Measurements from ENCODE around the gene GALR3. TPM values are rescaled to one million over a fixed set of nuclear protein-coding genes. Genes with fewer than 3 reads are reported as not detected.
A peak's percentile ranks its signal among the peaks of the same experiment; 100 is the strongest.

GALR3 gene, protein sequence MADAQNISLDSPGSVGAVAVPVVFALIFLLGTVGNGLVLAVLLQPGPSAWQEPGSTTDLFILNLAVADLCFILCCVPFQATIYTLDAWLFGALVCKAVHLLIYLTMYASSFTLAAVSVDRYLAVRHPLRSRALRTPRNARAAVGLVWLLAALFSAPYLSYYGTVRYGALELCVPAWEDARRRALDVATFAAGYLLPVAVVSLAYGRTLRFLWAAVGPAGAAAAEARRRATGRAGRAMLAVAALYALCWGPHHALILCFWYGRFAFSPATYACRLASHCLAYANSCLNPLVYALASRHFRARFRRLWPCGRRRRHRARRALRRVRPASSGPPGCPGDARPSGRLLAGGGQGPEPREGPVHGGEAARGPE
- total RNA-seq: under 1 TPM in 1 of 2 donors, not detected in 1; 0.29 TPM

DNA sequence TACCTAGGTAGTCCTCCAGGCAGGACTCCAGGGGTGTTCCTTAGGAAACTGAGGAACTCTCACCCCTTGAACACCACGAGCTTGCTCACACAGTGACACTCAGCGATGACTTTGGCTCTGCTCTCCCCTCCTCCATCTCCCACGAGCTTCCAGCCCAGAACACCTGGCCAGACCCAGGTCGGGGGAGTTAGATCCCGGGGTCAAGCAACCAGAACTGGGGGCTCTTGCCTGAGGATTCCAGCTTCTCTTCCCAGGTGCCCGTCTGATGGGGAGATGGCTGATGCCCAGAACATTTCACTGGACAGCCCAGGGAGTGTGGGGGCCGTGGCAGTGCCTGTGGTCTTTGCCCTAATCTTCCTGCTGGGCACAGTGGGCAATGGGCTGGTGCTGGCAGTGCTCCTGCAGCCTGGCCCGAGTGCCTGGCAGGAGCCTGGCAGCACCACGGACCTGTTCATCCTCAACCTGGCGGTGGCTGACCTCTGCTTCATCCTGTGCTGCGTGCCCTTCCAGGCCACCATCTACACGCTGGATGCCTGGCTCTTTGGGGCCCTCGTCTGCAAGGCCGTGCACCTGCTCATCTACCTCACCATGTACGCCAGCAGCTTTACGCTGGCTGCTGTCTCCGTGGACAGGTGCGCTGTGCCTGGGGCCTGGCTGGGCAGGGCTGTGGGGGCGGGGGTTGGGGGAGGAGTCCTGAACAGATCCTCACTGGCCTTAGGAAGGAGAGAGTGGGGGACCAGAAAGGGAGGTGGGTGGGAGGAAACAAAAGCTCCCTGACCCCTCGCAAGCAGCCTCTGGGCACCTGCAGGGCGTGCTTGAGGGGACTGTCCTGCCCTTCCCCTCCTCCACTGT is at the start of gene GALR3:
GALR3 (plus strand) TSS at position 249 of the 852 bp plus-strand sequence; CDS start at position 274, 25 bp downstream.
- Mint-ChIP-seq H3K27ac (no peak within 1 kb of the TSS), H3K4me1 (ENCODE audit: low read depth) (peaks cover 6% of the 10 kb centered on the region)

DNA sequence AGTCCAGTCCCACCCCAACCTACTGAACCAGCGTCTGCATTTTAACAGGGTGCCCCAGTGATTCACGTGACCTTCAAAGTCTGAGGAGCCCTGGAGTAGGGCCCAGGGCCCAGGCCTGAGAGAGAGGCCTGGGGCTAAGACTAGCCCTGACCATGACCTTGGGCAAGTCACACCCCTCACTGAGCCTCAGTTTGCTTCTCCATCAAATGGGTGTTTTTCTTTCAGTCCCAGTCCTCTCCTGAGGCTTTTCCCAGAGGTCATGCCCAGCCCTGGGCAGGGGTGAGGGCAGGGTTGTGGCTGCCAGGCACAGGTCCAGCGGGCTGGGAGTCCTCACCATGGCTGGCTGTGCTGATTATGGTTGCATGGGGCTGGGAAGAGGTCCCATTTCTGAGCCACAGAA is 48.5 kb upstream of the GALR3 start:
- Mint-ChIP-seq H3K4me3 (no peak overlapping the region), H3K27me3 (ENCODE audit: low read depth) (no peaks in the 10 kb centered on the region), H3K27ac (no peak overlapping the region), H3K9me3 (no peaks in the 10 kb centered on the region), H3K4me1 (ENCODE audit: low read depth) (no peaks in the 10 kb centered on the region), H3K36me3 (ENCODE audit: insufficient read depth in 2 of 2) (peaks cover 0 to 3% of the 10 kb centered on the region in 2 donors)
- ATAC-seq (replicated peaks in 1 of 2) (no peak), DNase-seq (no peak)

More for the DNA sequence above, at the start of gene GALR3:
- ATAC-seq (replicated peaks in 1 of 2) (no peak), DNase-seq (no peak)
- Mint-ChIP-seq H3K27me3 (ENCODE audit: low read depth) (peaks cover 42% of the 10 kb centered on the region), H3K4me3 (peak within 1 kb of the TSS; percentile 47), H3K36me3 (ENCODE audit: insufficient read depth in 2 of 2) (peaks cover 0 to 2% of the 10 kb centered on the region in 2 donors), H3K9me3 (no peaks in the 10 kb centered on the region)

DNA sequence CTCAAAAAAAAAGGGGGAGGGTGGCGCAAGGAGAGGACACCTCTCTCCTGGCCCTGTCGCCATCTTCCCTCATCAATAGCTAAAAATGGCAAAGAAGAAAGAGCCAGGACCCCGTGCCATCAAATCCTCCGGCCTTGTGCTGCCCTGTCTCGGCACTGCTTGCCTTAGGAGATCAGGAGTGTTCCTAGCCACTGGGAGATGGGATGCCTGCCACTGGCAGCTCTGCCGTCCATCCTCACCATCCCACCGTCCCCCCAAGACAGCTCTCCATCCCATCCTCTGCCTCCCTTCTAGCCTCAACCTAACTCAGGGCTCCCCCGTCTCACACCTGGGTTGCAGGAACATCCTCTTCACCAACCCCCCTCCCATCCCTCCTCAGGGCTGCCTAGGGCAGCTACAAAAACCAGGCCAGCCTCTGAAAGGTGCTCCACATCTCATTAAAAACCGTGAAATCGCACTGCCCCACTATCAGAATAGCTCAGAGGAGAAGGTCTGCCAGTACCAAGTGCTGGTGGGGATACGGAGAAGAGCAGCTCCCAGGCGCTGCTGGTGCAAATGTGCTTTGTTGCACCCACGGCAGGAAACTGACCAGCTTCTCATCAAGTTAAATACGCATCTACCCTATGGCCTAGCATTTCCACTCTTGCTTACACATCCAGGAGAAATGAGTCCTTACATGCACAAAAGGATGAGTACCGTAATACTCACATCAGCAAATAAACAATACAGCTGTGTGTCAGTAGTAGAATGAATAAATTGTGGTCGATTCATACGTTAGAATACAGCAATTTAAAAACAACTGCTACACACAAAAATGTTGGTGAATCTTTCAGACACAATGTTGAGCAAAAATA is 47.2 kb upstream of the GALR3 start:
- Mint-ChIP-seq H3K36me3 (ENCODE audit: insufficient read depth in 2 of 2) (peaks cover 0 to 3% of the 10 kb centered on the region in 2 donors), H3K27me3 (ENCODE audit: low read depth) (no peaks in the 10 kb centered on the region)

DNA sequence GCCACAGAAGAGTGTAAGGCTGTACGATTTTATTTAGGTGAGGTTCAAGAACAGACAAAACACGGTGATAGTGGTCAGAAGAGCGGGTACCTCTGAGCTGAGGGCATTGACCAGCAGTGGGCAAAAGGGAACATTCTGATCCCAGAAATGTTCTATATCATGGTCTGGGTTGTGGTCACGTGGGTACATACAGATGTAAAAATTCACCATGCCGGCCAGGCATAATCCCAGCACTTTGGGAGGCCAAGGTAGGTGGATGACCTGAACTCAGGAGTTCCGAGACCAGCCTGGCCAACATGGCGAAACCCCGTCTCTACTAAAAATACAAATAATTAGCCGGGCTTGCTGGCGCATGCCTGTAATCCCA is 46.6 kb upstream of the GALR3 start:
- DNase-seq (no peak), ATAC-seq (replicated peaks in 1 of 2) (no peak)
- H3K27me3 Mint-ChIP-seq (ENCODE audit: low read depth): no peaks in the 10 kb centered on the region
- no peaks in the 10 kb centered on the region for H3K4me1 Mint-ChIP-seq (ENCODE audit: low read depth)
- H3K4me3 Mint-ChIP-seq: no peak overlapping the region
- H3K9me3 Mint-ChIP-seq: no peaks in the 10 kb centered on the region
- no peak overlapping the region for H3K27ac Mint-ChIP-seq
- peaks cover 0 to 3% of the 10 kb centered on the region in 2 donors for H3K36me3 Mint-ChIP-seq (ENCODE audit: insufficient read depth in 2 of 2)

More for the DNA sequence above, 47.2 kb upstream of the GALR3 start:
- Mint-ChIP-seq H3K9me3 (no peaks in the 10 kb centered on the region), H3K4me3 (no peak overlapping the region), H3K27ac (no peak overlapping the region), H3K4me1 (ENCODE audit: low read depth) (no peaks in the 10 kb centered on the region)
- no peak for DNase-seq
- peak in 1 of 2 donors; percentile 53 for ATAC-seq (replicated peaks in 1 of 2)

DNA sequence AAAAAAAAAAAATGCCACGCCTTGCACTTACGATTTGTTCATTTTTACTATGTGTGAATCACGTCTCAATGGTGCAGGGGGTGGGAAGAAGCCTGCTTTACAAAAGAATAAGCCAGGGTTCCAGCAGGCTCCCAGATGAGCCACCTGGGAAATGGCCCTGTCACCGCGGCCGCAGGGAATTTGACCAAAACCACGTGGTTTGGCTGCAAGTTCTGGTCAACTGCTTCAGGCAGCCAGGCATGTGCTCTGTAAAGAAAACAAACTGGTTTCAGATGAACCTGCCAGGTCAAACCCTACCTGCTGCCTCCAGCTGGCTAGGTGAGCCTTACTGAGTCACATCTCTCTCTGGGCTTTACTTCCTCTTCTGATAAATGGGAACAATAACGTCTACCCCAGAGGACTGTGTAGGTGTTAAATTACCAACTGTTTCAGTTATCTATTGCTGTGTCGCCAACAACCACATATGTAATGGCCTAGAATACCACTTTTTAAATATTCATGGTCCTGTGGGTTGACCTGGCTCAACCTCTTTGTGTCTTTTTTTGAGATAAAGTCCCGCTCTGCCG is 46.0 kb upstream of the GALR3 start:
- H3K4me3 Mint-ChIP-seq: no peak overlapping the region
- ATAC-seq (replicated peaks in 1 of 2) (no peak), DNase-seq (no peak)
- peaks cover 0 to 3% of the 10 kb centered on the region in 2 donors for H3K36me3 Mint-ChIP-seq (ENCODE audit: insufficient read depth in 2 of 2)
- no peaks in the 10 kb centered on the region for H3K27me3 Mint-ChIP-seq (ENCODE audit: low read depth)
- H3K9me3 Mint-ChIP-seq: no peaks in the 10 kb centered on the region
- no peaks in the 10 kb centered on the region for H3K4me1 Mint-ChIP-seq (ENCODE audit: low read depth)
- H3K27ac Mint-ChIP-seq: no peak overlapping the region

DNA sequence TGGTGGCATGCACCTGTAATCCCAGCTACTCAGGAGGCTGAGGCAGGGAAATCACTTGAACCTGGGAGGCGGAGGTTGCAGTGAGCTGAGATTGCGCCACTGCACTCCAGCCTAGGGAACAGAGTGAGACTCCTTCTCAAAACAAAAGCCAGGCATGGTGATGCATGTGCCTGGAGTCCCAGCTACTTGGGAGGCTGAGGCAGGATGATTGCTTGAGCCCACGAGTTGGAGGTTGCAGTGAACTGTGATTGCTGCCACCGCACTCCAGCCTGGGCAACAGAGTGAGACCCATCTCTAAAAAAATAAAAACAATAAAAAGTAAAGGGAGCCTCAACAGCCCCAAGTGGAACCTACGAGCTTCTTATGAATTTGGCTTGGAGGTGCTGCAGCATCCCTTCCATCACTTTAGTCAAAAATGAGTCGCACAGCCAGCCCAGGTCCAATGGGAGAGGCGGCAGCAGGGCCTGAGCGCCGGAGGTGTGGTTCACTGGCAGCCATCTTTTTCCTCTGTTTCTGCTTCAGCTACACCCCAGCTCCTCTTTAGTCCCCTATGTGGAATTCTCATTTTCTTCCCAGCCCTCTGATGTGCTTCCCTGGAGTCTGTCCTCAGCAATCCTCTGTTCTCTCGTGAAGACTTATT is 44.7 kb upstream of the GALR3 start:
- Mint-ChIP-seq H3K36me3 (ENCODE audit: insufficient read depth in 2 of 2) (peaks cover 0 to 1% of the 10 kb centered on the region in 2 donors), H3K27ac (no peak overlapping the region), H3K9me3 (no peaks in the 10 kb centered on the region), H3K4me3 (no peak overlapping the region), H3K27me3 (ENCODE audit: low read depth) (no peaks in the 10 kb centered on the region), H3K4me1 (ENCODE audit: low read depth) (no peaks in the 10 kb centered on the region)
- ATAC-seq (replicated peaks in 1 of 2): no peak
- no peak for DNase-seq

DNA sequence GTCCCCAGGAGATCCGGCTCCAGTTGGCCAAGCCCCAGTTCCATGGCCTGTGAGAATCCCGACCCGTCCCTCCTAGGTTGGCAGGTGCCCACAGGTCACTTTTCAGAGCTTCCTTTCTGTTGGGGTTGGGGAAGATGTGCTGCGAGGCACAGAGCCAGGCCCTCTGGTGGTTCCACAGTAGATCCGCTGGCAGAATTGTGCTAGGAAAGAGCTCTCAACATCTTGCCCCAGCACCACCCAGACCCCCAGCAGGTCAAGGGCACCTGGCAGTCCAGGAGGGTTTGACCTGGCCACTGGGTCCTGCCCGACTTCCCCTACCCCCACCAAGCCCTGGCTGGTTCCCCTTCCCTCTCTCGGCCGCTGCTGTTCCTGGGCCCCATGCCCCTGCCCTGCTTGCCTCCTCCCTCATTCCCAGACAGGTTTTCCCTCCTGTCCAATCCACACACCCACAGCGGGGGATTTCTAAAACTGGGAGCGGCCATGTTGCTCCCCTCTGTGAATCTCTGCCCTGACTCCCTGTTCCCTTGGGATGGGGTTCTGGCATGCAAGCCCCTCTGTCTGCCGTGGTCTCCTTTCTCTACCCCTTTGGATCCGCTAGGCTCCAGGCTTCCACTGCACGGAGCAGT is 41.6 kb upstream of the GALR3 start:
- H3K9me3 Mint-ChIP-seq: no peaks in the 10 kb centered on the region
- DNase-seq (no peak), ATAC-seq (replicated peaks in 1 of 2) (peak in 1 of 2 donors; percentile 8)
- no peaks in the 10 kb centered on the region for H3K4me1 Mint-ChIP-seq (ENCODE audit: low read depth)
- no peaks in the 10 kb centered on the region for H3K36me3 Mint-ChIP-seq (ENCODE audit: insufficient read depth in 2 of 2)
- no peaks in the 10 kb centered on the region for H3K27me3 Mint-ChIP-seq (ENCODE audit: low read depth)
- no peak overlapping the region for H3K27ac Mint-ChIP-seq
- no peak overlapping the region for H3K4me3 Mint-ChIP-seq

DNA sequence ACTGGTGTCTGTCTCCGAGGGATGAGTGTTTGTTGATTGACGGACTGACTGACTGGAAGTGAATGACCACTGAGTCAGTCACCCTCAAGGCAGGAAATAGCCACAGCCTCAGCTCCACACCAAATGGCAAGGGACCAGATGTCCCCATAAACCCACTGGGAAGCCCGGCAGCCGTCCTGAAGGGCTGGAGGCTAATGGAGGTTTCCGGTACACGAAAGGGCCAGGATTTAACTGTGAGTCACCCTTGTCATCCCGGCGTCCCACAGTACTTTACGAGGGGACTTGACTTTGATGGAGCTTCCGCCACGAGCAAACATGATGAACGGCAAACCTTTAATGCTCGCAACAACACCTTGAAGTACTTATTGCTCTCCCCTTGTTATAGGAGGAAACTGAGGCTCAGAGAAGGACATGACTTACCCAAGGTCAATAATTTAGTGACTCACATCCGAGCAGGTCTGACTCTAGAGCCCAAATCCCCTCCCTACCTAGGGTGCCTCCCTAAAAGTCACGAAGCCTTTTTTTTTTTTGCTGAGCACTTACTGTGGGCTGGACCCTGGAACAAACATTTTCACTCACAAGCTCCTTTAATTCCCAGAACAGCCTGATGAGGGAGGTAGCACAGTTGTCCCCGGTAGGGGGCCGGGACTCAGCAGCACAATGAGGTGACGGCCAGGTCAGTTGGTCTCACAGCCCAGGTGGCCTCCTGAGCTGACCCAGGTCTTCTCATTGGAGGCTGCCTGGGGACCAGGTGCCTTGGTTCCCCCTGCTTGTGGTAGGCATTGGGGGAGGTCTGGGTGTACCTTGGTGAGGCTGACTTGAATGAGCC is 40.6 kb upstream of the GALR3 start:
- no peak for ATAC-seq (replicated peaks in 1 of 2)
- H3K27me3 Mint-ChIP-seq (ENCODE audit: low read depth): no peaks in the 10 kb centered on the region
- no peaks in the 10 kb centered on the region for H3K9me3 Mint-ChIP-seq
- H3K4me3 Mint-ChIP-seq: no peak overlapping the region
- no peak for DNase-seq
- H3K4me1 Mint-ChIP-seq (ENCODE audit: low read depth): no peaks in the 10 kb centered on the region
- no peak overlapping the region for H3K27ac Mint-ChIP-seq
- no peaks in the 10 kb centered on the region for H3K36me3 Mint-ChIP-seq (ENCODE audit: insufficient read depth in 2 of 2)

DNA sequence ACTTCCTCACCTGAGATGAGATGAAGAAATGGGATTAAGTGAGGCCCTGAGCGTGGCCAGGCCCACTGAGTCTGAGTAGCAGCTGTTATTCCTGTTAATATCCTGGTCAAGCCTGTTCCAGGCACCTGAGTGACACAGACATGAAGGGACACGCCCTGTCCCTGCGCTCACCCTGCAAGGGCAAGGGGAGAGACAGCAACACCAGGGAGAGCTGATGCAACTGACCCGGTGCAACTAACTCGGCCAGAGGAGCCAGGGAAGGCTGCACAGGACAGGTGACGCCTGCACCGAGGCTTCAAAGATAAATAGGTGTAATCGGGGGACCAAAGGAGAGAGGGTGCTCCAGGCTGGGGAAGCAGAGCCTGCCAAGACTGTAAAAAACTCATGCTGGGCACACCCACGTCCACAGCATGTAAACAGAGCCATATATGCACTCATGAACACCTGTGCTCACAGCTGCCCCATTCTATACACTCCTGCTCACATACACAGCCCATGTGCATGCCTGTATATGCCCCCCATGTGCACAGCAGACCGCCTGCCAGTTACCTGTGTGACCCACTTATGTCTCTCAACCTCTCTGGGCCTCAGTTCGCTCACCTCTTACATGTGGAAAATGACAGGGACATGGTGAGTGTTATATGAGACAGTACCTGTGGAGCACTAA is 38.2 kb upstream of the GALR3 start:
- no peak overlapping the region for H3K27ac Mint-ChIP-seq
- no peaks in the 10 kb centered on the region for H3K27me3 Mint-ChIP-seq (ENCODE audit: low read depth)
- ATAC-seq (replicated peaks in 1 of 2): peak in 1 of 2 donors; percentile 30
- DNase-seq: no peak
- H3K4me1 Mint-ChIP-seq (ENCODE audit: low read depth): no peaks in the 10 kb centered on the region
- H3K4me3 Mint-ChIP-seq: no peak overlapping the region
- H3K36me3 Mint-ChIP-seq (ENCODE audit: insufficient read depth in 2 of 2): no peaks in the 10 kb centered on the region
- H3K9me3 Mint-ChIP-seq: no peaks in the 10 kb centered on the region

DNA sequence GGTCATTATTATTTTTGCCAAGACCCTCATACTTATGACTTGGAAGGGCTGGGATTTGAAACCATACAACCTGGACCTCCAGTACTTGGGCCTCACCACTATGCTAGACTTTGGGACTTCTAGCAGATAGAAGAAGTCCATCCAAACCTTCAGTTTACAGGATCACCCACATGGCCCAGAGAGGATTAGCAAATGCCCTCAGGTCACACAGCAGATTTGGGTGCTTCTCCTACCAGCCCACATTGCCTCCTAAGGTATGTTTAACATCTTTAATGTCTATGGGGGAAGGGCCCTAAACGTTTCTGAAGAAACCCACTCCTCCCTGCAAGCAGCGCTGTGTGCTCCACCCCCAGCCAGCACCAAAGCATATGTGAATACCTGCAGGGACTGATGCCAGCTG is 32.9 kb upstream of the GALR3 start:
- Mint-ChIP-seq H3K4me3 (no peak overlapping the region), H3K27ac (no peak overlapping the region), H3K27me3 (ENCODE audit: low read depth) (no peaks in the 10 kb centered on the region), H3K36me3 (ENCODE audit: insufficient read depth in 2 of 2) (no peaks in the 10 kb centered on the region), H3K9me3 (no peaks in the 10 kb centered on the region), H3K4me1 (ENCODE audit: low read depth) (no peaks in the 10 kb centered on the region)
- ATAC-seq (replicated peaks in 1 of 2): no peak
- DNase-seq: no peak

DNA sequence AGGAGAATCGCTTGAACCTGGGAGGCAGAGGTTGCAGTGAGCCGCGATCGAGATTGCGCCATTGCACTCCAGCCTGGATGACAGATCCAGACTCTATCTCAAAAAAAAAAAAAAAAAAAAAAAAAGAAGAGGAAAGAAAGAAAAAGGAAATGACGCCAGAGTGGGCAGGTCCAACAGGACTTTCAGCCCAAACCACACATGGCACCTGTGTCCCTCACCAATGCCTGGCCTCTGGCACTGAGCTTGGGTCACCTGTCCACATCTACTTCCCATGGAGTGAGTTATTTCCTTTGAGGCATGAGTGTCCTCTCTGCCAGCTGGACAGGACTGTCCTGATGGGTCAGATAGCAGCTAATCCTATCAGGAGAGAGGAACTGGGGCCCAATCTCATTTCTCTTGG is 30.7 kb upstream of the GALR3 start:
- no peak for ATAC-seq (replicated peaks in 1 of 2)
- Mint-ChIP-seq H3K27ac (no peak overlapping the region), H3K4me1 (ENCODE audit: low read depth) (no peaks in the 10 kb centered on the region), H3K36me3 (ENCODE audit: insufficient read depth in 2 of 2) (no peaks in the 10 kb centered on the region), H3K27me3 (ENCODE audit: low read depth) (no peaks in the 10 kb centered on the region), H3K4me3 (no peak overlapping the region), H3K9me3 (no peaks in the 10 kb centered on the region)
- DNase-seq: no peak

Measured in activated T-cell treated with anti-CD3 and anti-CD28 coated beads, Interleukin-2, amount 50 U/mL, for 72 hours (primary cell).